Glomerular visceral epithelial cell (primary cell): ENCODE data around the gene ADAMTS12.
A peak's percentile ranks its signal among the peaks of the same experiment; 100 is the strongest.
"Not testable (repeated sequence)": the region's sequence is repeated elsewhere in the genome, so short reads cannot be mapped to it uniquely, and the experiment has no call there.

Experiments used
- DNase-seq: peaks from one replicate; pipeline ENCODE4 v3.0.0-alpha.2; 2016; ENCODE audit errors: extremely low spot score

ADAMTS12 gene

GRCh38 chr5:33530183-33531036, 361.4 kb downstream of the ADAMTS12 start:
- no peak for DNase-seq

GRCh38 chr5:33527696-33528095, 364.1 kb downstream of the ADAMTS12 start:
- DNase-seq = no peak

- DNase-seq = no peak
Measured at GRCh38 chr5:33526755-33527154, 365.0 kb downstream of the ADAMTS12 start.

GRCh38 chr5:33524476-33524875, 367.3 kb downstream of the ADAMTS12 start:
- DNase-seq = peak; percentile 20

- no peak for DNase-seq
Measured at GRCh38 chr5:33523208-33523771, 368.5 kb downstream of the ADAMTS12 start.

- DNase-seq = no peak
Measured at GRCh38 chr5:33516421-33516820, 375.4 kb downstream of the ADAMTS12 start.

- not testable (repeated sequence) for DNase-seq
Measured at GRCh38 chr5:33515366-33515765, 376.4 kb downstream of the ADAMTS12 start.

GRCh38 chr5:33513462-33514185, 378.2 kb downstream of the ADAMTS12 start:
- DNase-seq = no peak

- no peak for DNase-seq
Measured at GRCh38 chr5:33509036-33509435, 382.8 kb downstream of the ADAMTS12 start.

- no peak for DNase-seq
Measured at GRCh38 chr5:33507426-33507825, 384.4 kb downstream of the ADAMTS12 start.

- no peak for DNase-seq
Measured at GRCh38 chr5:33504570-33504969, 387.2 kb downstream of the ADAMTS12 start.

- no peak for DNase-seq
Measured at GRCh38 chr5:33501899-33502298, 389.9 kb downstream of the ADAMTS12 start.

GRCh38 chr5:33501260-33501659, 390.5 kb downstream of the ADAMTS12 start:
- no peak for DNase-seq

GRCh38 chr5:33494466-33494865, 397.3 kb downstream of the ADAMTS12 start:
- no peak for DNase-seq

- DNase-seq = peak; percentile 22
Measured at GRCh38 chr5:33491941-33492340, 399.8 kb downstream of the ADAMTS12 start.

GRCh38 chr5:33490071-33490665, 401.6 kb downstream of the ADAMTS12 start:
- no peak for DNase-seq

GRCh38 chr5:33489481-33490067, 402.2 kb downstream of the ADAMTS12 start:
- no peak for DNase-seq

- DNase-seq = no peak
Measured at GRCh38 chr5:33488558-33489355, 403.0 kb downstream of the ADAMTS12 start.

- DNase-seq = no peak
Measured at GRCh38 chr5:33487236-33487635, 404.6 kb downstream of the ADAMTS12 start.

- no peak for DNase-seq
Measured at GRCh38 chr5:33482335-33482734, 409.5 kb downstream of the ADAMTS12 start.

- no peak for DNase-seq
Measured at GRCh38 chr5:33480876-33481275, 410.9 kb downstream of the ADAMTS12 start.
